Measurements from ENCODE around the gene EEIG1. TPM values are rescaled to one million over a fixed set of nuclear protein-coding genes. Genes with fewer than 3 reads are reported as not detected.

The EEIG1 gene
- 100 to 1,000 TPM in 3 of 4 donors, 10 to 100 TPM in 1; 71.8 to 219 (median 122) TPM for total RNA-seq

GRCh38 chr9:127980706-127981558 lies at the start of gene EEIG1:
Gene EEIG1, minus strand, starts transcription at chr9:127980989. Its CDS starts 852 bp downstream, at chr9:127980137.
- TF ChIP-seq CTCF (IDR thresholded peaks at IDR 0.05) = peak in 1 of 6 experiments; percentile 7
- TF ChIP-seq POLR2A (IDR thresholded peaks at IDR 0.05) = peak; percentile 82 to 84
- Histone ChIP-seq H3K27ac (peak within 1 kb of the TSS; percentile 95 to 99 (median 96)), H3K4me3 (peak within 1 kb of the TSS; percentile 91 to 97 (median 97)), H3K27me3 (no peaks in the 10 kb centered on the region), H3K36me3 (no peaks in the 10 kb centered on the region), H3K4me1 (peaks cover 0 to 33% (median 23%) of the 10 kb centered on the region in 4 donors), H3K9me3 (no peaks in the 10 kb centered on the region)
- peak; percentile 96 to 98 (median 98) for DNase-seq

GRCh38 chr9:128027705-128028104 lies 46.9 kb upstream of the EEIG1 start:
- Histone ChIP-seq H3K9me3 (no peaks in the 10 kb centered on the region), H3K36me3 (no peaks in the 10 kb centered on the region), H3K27ac (peak overlapping the region; percentile 74 to 92 (median 84)), H3K4me3 (no peak overlapping the region), H3K4me1 (peaks cover 0 to 36% (median 17%) of the 10 kb centered on the region in 4 donors), H3K27me3 (no peaks in the 10 kb centered on the region)
- DNase-seq = no peak
- TF ChIP-seq CTCF (IDR thresholded peaks at IDR 0.05) (no peak), POLR2A (IDR thresholded peaks at IDR 0.05) (no peak)

- peak in 2 of 3 donors; percentile 49 to 78 for DNase-seq
- H3K27ac ChIP-seq = peak overlapping the region; percentile 74 to 92 (median 84)
- no peaks in the 10 kb centered on the region for H3K27me3 ChIP-seq
These were observed 46.2 kb upstream of the EEIG1 start for GRCh38 chr9:128026773-128027541.

GRCh38 chr9:128026255-128026772 lies 45.5 kb upstream of the EEIG1 start:
- Histone ChIP-seq H3K4me1 (peaks cover 0 to 29% (median 14%) of the 10 kb centered on the region in 4 donors), H3K27me3 (no peaks in the 10 kb centered on the region), H3K9me3 (no peaks in the 10 kb centered on the region), H3K36me3 (no peaks in the 10 kb centered on the region), H3K4me3 (peak overlapping the region in 1 of 4 donors; percentile 12), H3K27ac (peak overlapping the region; percentile 74 to 92 (median 84))
- no peak for TF ChIP-seq CTCF (IDR thresholded peaks at IDR 0.05)
- no peak for TF ChIP-seq POLR2A (IDR thresholded peaks at IDR 0.05)
- DNase-seq = peak in 2 of 3 donors; percentile 93 to 96

More at GRCh38 chr9:128026773-128027541, 46.2 kb upstream of the EEIG1 start:
- Histone ChIP-seq H3K36me3 (no peaks in the 10 kb centered on the region), H3K4me1 (peaks cover 0 to 34% (median 15%) of the 10 kb centered on the region in 4 donors), H3K4me3 (no peak overlapping the region), H3K9me3 (no peaks in the 10 kb centered on the region)
- no peak for TF ChIP-seq POLR2A (IDR thresholded peaks at IDR 0.05)
- no peak for TF ChIP-seq CTCF (IDR thresholded peaks at IDR 0.05)

- peak overlapping the region in 1 of 4 donors; percentile 12 for H3K4me3 ChIP-seq
- H3K27ac ChIP-seq = peak overlapping the region; percentile 74 to 92 (median 84)
- DNase-seq = no peak
- H3K27me3 ChIP-seq = no peaks in the 10 kb centered on the region
- no peaks in the 10 kb centered on the region for H3K9me3 ChIP-seq
- no peaks in the 10 kb centered on the region for H3K36me3 ChIP-seq
- peaks cover 0 to 29% (median 14%) of the 10 kb centered on the region in 4 donors for H3K4me1 ChIP-seq
- TF ChIP-seq POLR2A (IDR thresholded peaks at IDR 0.05) (no peak), CTCF (IDR thresholded peaks at IDR 0.05) (no peak)
These were observed 44.9 kb upstream of the EEIG1 start for GRCh38 chr9:128025736-128026135.

All from Peyer's patch (tissue), 4 donors.